HG03571 (cell line): Measurements from ENCODE around the gene CDC45.
"Not testable (repeated sequence)": the region's sequence is repeated elsewhere in the genome, so short reads cannot be mapped to it uniquely, and the experiment has no call there.

Experiments
- ATAC-seq: cut with Tn5 transposase; IDR thresholded peaks from one replicate; pipeline ENCODE4 v1.9.1; 2021; ENCODE audit not compliant: unreplicated experiment

The CDC45 gene

DNA sequence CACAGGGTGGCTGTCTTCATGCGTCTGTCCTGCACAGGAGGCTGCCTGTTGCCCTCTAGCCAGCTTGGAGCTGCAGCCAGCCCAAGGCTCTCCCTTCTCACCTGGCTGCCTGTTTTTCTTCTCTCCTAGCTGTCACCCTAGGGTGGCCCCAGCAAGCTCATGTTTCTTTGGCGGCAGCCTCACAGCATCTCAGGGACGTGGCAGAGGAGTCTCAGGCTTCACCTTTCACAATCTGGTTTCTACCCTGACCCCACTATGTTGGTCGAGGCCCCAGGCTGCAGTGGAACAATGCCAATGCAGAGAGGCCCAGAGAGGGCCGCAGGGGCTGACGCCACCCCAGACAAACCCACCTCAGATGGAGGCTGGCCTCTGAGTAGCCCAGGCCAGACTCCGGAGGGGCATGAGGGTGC lies 47.0 kb downstream of the CDC45 start:
- no peak for ATAC-seq

DNA sequence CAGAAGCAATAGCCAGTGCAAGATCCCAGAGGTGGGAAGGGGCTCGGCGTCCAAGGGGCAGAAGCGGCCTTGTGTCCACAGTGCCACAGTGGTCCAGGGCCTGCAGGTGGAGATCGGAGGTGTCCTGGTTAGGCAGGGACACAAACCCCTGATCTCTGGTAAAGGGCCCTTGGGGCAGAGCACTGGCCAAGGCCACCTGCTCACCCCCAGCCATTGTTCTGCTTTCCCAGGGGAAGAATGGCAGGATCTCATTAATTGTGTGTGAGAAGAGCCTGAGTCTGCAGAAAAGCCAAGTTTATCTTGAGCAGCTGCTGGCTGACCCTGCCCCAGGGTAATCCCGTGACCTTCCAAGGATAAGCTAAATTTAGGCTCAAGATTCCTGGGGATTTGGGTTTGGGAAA lies 47.6 kb downstream of the CDC45 start:
- no peak for ATAC-seq

DNA sequence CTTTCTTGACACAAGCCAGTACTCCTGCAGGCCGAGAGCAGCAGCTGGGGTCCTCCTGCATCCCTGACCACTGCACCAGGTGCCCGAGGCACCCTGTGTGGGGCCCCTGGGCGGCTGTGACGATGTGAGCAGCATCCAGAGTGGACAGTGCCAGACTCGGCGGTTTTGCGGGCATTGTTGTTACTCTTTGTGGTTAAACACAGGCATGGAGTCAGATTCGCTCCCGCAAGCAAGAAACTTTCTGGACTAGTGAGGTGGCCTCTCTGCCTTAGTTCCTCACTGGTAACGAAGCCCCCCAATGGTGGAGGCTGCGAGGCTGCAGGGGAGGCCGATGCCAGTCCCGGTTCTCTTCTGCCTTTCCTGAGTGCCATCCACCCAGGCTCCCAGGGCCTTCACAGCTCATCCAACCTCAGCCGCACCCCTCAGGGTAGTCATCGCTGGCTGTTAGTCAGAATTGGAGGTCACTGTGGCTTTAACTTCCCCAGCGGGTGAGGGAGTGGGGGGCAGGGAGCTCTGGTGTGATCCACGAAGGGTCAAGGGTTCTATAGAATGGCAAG lies 48.2 kb downstream of the CDC45 start:
- ATAC-seq = no peak

DNA sequence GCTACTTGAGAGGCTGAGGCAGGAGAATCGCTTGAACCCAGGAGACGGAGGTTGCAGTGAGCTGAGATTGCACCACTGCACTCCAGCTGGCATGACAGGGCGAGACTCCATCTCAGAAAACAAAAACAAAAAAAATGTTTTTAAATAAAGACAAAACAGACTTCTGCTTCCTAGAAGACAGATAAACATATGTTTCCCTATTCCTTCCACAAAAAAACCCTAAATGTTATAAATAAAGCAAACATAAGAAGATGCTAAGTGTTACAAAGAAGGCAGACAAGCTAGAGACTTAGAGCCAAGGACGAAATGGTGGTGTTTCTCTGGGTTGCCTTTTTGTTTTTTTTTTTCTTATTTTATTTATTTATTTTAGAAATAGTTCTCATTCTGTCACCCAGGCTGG lies 50.1 kb downstream of the CDC45 start:
- ATAC-seq = no peak

DNA sequence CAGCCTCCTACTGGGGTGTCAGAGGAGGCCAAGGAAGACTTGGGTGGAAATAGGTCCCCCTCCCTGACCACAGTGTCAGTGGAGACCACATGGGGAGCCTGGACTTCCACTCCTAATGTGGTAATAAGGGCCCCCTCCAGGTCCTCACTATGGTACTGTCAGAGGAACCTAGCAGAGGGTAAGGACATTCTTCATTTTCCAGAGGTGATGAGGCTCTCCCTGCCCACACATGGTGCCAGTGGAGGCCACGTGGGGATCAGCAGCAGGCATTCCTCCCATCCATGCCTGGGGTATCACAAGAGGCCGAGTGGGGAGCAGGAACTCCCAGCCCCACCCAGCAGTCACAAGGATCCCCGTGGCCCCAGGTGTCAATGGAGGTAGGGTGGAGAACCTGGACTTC lies 51.0 kb downstream of the CDC45 start:
- ATAC-seq = no peak

DNA sequence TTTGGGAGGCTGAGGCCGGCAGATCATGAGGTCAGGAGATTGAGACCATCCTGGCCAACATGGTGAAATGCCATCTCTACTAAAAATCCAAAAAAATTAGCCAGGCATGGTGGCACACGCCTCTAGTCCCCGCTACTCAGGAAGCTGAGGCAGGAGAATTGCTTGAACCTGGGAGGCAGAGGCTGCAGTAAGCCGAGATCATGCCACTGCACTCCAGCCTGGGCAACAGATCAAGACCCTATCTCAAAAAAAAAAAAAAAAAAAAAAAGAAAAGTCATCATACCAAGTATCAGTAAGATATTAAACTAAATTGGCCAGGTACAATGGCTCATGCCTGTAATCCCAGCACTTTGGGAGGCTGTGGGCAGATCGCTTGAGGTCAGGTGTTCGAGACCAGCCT lies 51.6 kb downstream of the CDC45 start:
- ATAC-seq = not testable (repeated sequence)

DNA sequence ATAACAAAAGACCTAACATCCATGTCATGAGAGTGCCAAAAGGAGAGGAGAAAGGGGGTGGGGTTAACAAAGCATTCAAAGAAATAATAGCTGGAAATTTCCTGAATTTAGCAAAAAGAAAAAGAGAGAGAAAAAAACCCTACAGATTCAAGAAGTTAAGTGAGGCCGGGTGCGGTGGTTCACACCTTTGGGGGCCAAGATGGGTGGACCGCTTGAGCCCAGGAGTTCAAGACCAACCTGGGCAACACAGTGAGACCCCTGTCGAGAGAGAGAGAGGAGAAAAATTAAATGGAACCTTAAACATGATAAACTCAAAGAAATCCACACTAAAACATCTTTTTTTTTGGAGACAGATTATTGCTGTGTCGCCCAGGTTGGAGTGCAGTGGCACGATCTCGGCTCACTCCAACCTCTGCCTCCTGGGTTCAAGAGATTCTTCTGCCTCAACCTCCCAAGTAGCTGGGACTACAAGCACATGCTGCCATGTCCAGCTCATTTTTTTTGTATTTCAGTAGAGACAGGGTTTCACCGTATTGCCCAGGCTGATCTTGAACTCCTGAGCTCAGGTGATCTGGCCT lies 53.4 kb downstream of the CDC45 start:
- no peak for ATAC-seq

DNA sequence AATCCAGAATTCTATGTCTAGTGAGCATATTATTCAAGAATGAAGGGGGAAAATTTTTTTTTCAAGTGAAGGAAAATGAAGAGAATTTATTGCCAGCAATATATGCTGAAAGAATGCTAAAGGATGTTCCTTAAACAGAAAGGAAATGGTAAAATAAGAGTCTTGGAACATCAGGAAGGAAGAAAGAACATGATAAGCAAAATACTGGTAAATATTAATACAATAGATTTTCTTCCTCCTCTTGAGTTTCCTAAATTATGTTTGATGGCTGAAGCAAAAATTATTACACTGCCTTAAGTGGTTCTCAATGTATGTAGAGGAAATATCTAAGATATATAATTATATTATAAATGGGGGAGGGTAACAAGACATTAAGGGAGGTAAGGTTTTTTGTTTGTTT lies 54.1 kb downstream of the CDC45 start:
- ATAC-seq = no peak

DNA sequence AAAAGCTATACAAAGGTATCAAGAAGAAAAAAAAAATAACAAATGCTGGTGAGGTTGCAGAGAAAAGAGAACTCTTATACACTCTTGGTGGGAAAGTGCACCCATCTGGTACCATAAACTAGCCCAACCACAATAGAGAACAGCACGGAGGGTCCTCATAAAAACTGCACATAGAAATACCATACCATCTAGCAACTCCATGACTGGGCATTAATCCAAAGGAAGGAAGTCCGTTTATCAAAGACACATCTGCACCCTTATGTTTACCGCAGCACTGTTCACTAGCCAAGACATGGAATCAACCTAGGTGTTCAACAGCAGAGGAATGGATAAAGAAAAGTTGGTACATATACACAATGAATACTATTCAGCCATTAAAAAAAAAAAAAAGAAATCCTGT lies 55.3 kb downstream of the CDC45 start:
- no peak for ATAC-seq

DNA sequence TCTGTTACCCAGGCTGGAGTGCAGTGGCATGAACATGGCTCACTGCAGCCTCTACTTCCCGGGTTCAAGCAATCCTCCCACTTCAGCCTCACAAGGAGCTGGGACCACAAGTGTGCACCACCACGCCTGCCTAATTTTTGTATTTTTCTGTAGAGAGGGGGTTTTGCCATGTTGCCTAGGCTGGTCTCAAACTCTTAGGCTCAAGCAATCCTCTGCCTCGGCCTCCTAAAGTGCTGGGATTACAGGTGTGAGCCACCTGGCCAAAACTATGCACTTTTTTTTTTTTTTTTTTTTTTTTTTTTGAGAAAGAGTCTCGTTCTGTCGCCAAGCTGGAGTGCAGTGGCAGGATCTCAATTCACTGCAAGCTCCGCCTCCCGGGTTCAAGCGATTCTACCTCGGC lies 56.8 kb downstream of the CDC45 start:
- no peak for ATAC-seq

DNA sequence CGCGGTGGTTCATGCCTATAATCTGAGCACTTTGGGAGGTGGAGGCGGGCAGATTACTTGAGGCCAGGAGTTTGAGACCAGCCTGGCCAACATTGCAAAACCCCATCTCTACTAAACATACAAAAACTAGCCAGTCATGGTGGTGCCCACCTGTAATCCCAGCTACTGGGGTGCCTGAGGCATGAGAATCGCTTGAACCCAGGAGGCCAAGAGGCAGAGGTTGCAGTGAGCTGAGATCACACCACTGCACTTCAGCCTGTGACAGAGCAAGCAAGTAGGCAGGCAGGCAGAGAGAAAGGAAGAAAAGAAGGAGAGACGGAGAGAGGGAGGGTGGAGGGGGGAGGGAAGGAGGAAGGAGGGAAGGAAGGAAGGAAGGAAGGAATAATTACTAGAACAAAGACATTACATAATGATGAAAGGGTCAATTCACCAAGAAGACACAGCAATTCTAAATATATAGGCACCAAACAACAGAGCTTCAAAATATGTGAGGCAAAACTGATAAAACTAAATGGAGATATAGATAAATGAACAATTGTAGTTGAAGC lies 58.3 kb downstream of the CDC45 start:
- ATAC-seq = no peak

DNA sequence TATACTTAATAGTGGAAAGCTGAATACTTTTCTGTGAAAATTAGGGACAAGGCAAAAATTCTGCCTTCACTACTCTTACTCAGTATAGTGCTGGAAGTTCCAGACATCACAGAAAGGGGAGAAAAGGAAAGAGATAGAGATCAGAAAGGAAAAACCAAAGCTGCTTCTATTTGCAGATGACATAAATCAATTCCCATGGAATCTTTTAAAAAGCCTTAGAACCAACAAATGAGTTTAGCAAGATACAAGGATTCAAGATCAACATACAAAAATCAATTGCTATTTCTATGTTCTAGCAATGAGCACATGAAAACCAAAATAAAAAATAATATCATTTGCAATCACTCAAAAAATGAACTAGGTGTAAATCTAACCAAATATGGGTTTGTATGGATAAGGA lies 60.7 kb downstream of the CDC45 start:
- ATAC-seq = no peak

DNA sequence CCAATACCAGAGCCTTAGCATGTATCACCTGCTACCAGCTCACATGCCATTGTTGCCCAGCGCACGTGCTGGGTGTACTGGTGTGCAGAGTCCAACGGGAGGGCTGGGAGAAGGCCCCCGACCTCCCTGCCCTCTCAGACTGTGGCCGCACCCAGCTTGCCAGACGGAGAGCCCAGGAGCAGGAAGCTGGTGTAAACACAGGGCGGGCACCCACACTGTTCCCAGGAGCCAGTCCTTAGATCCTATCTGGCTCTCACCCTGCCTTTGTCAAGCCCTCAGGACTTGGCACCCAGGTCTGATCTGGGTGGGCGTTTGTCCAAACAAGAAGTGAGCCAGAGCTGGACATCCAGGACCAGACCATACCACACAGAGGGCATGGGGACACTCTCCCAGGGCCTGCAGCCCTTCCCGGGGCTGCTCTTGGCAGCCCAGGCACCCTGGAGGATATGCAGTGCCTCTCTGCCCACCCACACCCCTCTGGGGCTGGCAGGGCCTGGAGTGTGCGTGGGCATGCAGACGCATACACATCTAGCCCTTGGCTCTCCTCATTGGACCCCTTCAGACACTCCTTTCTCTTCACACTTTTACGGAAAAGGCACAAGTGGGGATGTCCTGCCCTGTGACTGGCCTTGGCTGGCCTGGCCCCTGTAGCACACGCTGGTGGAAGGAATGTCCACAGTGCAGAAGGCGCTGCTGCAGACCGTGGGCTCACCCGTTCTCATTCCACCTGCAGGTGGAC lies 64.4 kb downstream of the CDC45 start:
- no peak for ATAC-seq

DNA sequence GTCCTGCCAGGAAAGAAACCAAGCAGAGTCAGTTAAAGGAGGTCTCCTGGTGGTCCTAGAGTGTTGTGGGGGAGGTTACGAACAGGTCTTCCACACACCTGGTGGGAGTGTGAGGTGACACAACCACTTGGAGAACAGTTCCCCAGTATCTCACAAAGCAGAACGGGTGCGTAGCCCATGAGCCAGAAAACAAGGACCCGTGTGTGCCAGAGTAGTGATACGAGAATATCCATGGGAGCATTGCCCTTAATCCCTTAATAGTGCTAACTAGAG lies 66.2 kb downstream of the CDC45 start:
- ATAC-seq = no peak

DNA sequence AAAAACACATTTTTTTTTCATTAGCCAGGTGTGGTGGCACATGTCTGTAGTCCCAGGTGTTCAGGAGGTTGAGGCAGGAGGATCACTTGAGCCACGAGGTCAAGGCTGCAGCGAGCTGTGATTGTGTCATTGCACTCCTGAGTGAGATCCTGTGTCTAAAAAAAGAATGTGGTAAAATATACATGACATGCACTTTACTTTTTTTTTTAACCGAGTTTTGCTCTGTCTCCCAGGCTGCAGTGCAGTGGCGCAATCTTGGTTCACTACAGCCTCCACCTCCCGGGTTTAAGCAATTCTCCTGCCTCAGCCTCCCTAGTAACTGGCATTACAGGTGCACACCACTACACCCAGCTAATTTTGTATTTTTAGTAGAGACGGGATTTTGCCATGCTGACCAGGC lies 67.0 kb downstream of the CDC45 start:
- ATAC-seq = no peak

DNA sequence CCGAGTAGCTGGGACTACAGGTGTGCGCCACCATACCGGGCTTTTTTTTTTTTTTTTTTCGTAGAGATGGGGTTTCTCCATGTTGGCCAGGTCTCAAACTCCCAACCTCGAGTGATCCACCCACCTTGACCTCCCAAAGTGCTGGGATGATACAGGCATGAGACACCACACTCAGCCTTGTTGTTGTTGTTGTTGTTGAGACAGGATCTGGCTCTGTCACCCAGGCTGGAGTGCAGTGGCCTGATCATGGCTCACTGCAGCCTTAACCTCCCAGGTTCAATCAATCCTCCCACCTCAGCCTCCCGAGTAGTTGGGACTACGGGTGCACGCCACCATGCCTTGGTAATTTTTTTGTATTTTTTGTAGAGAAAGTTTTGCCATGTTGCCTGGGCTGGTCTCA lies 67.9 kb downstream of the CDC45 start:
- ATAC-seq = no peak

DNA sequence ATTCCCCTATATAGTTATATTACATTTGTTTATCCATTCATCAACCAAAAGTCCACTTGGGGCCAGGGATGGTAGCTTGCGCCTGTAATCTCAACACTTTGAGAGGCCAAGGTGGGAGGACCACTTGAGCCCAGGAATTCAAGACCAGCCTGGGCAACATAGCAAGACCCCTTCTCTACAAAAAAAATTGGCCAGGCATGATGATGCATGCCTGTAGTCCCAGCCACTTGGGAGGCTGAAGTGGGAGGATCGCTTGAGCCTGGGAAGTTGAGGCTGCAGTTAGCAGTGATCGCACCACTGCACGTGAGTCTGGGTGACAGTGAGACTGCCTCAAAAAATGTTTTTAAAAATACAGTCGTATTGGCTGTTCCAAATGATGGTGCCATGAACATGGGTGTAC lies 68.7 kb downstream of the CDC45 start:
- not testable (repeated sequence) for ATAC-seq

DNA sequence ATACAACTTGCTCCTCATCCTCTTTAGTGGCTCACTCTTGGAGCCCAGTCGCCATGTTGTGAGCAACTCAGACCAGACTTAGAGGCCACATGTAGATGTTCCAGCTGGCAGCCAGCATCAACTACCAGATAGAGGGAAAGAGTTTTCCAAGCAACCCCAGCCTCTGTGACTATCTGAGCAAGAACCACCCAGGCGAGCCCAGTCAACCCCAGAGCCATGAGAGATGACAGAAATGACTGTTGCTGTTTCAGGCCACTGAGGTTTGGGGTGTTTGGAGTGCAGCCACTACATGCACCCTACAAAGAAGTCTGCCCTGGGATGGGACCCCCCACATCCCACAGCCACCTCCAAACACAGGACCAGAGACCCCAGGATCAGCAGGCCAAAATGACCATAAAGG lies 69.2 kb downstream of the CDC45 start:
- ATAC-seq = no peak

DNA sequence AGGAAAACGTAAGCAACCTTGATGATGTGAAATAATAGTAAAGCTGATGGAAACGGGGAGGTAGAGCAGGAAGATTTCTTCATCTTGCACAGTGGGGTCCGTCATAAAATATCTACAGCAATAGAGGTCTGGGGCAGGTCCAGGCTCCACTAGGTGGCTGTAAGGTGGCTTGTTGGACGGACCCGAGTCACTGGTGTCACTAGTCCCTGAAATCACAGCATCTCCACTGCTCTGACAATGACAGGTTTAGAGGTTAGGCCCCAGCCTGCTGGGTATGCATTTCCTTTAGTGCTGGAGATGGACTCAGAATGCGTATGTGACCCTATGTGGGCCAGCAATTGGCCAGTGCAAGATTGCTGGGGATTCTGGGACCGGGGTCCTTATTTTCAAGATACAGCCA lies 69.7 kb downstream of the CDC45 start:
- ATAC-seq = no peak

DNA sequence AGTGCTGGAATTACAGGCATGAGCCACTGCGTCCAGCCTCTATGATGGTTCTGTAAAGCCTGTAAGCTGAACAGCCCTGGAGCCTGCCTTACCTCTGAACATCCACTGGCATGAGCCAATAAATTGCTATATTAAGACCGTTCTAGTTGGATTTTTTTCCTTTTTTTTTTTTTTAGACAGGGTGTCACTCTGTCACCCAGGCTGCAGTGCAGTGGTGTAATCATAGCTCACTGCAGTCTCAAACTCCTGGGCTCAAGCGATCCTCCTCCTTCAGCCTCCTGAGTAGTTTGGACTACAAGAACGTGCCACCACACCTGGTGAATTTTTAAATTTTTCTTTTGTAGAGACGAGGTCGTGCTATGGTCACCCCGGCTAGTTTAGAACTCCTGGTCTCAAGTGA lies 70.7 kb downstream of the CDC45 start:
- no peak for ATAC-seq

DNA sequence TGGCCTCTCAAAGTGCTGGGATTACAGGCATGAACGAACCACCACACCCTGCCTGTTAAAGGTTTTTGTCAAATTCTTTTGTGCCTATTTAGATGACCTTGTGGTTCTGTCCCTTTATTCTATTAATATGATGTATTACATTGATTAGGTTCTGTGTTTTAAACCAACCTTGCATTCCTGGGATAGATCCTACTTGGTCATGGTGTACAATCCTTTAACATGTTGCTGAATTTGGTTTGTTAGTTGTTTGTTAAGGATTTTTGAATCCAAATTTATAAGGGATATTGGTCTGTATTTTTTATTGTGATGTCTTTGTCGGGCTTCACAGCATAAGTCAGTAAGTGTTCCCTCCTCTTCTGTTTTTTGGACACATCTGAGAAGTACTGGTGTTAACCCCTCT lies 73.5 kb downstream of the CDC45 start:
- no peak for ATAC-seq

DNA sequence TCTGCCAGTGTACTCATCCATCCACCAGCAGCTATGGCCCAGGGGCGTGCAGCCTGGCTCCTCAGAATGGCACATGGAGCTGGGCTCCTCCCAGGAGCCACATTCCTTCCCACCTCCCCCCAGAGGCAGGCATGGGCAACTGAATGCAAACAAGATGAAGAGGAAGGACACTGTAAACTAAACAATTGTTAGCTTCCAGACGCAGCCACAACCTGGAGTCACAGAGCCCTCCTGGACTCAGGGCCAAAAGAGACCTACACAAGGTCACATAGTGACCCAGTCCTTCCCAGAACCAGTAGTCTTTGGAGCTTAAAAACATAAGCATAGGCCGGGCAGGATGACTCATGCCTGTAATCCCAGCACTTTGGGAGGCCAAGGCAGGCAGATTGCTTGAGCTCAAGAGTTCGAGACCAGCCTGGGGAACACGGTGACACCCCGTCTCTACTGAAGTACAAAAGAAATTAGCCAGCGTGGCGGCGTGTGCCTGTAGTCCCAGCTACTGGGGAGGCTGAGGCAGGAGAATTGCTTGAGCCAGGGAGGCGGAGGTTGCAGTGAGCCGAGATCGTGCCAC lies 75.2 kb downstream of the CDC45 start:
- ATAC-seq = no peak
